ENCODE measurements around the gene ZSWIM9. TPM values are rescaled to one million over a fixed set of nuclear protein-coding genes. Genes with fewer than 3 reads are reported as not detected.
"Not testable (repeated sequence)": the region's sequence is repeated elsewhere in the genome, so short reads cannot be mapped to it uniquely, and the experiment has no call there.

Gene ZSWIM9
- total RNA-seq, 4 donors from 2014 or later, result 3.3 to 24.7 (median 5.2) TPM

DNA sequence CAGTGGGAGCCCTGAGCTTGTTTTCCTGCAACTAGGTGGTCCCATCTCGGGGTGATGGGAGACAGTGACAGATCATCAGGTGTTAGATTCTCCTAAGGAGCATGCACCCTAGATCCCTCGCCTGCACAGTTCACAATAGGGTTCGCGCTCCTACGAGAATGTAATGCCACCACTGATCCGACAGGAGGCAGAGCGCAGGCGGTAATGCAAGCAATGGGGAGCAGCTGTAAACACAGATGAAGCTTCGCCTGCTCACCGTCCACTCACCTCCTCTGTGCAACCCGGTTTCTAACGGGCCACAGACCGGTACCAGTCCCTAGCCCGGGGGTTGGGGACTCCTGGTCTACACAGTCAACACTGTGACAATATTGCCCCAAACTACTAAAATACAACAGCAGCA is 46.5 kb downstream of the ZSWIM9 start:
- TF ChIP-seq, protein P1, sequence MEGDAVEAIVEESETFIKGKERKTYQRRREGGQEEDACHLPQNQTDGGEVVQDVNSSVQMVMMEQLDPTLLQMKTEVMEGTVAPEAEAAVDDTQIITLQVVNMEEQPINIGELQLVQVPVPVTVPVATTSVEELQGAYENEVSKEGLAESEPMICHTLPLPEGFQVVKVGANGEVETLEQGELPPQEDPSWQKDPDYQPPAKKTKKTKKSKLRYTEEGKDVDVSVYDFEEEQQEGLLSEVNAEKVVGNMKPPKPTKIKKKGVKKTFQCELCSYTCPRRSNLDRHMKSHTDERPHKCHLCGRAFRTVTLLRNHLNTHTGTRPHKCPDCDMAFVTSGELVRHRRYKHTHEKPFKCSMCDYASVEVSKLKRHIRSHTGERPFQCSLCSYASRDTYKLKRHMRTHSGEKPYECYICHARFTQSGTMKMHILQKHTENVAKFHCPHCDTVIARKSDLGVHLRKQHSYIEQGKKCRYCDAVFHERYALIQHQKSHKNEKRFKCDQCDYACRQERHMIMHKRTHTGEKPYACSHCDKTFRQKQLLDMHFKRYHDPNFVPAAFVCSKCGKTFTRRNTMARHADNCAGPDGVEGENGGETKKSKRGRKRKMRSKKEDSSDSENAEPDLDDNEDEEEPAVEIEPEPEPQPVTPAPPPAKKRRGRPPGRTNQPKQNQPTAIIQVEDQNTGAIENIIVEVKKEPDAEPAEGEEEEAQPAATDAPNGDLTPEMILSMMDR (IDR thresholded peaks at IDR 0.05), result no peak
- no peak for TF ChIP-seq POLR2AphosphoS5 (IDR thresholded peaks at IDR 0.05)
- no peak for TF ChIP-seq POLR2A (IDR thresholded peaks at IDR 0.05)
- TF ChIP-seq EP300 (IDR thresholded peaks at IDR 0.05; ENCODE audit: low read depth), result no peak
- no peak overlapping the region for H3K27ac ChIP-seq
- H3K36me3 ChIP-seq, result peaks cover 0 to 5% (median 2%) of the 10 kb centered on the region in 4 donors
- no peaks in the 10 kb centered on the region for H3K4me1 ChIP-seq
- intact Hi-C loops (cut with DNase I; ENCODE audit: low total_unique reads) (no loop called here), in situ Hi-C loops (cut with MboI; ENCODE audit: low pct_ligation_motif_present in 1 of 4, low pct_unique_long_range_greater_than_20kb in 1 of 4, low sequenced_read_pairs in 3 of 4) (no loop called here)
- WGBS, 2 donors (ENCODE audit: low coverage in 1 of 2), result 83 to 100% methylated on average over 1 to 14 of the region's 14 CpGs
- no peak overlapping the region for H3K4me3 ChIP-seq
- no peaks in the 10 kb centered on the region for H3K9me3 ChIP-seq
- no peaks in the 10 kb centered on the region for H3K27me3 ChIP-seq
- DNase-seq, result no peak

DNA sequence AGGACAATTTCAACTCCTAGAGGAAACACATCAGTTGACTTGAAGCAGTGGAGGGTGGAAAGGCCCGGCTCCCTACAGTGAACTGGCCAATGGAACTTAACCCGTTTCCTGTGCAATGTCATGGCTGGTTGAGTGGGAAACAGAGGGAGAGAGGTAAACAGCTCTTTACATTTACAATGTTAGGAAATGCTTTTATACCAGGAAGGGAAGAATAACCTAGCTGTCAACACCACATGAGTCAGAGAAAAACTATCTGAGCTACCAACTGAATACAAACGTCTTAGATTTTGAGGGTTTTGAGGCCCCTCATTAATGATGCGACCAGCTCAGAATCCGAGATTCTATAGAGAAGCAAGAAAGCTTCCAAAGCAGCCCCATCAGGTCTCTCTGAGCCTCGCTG is 48.5 kb downstream of the ZSWIM9 start:
- H3K27ac ChIP-seq, result no peak overlapping the region
- no peak overlapping the region for H3K4me3 ChIP-seq

DNA sequence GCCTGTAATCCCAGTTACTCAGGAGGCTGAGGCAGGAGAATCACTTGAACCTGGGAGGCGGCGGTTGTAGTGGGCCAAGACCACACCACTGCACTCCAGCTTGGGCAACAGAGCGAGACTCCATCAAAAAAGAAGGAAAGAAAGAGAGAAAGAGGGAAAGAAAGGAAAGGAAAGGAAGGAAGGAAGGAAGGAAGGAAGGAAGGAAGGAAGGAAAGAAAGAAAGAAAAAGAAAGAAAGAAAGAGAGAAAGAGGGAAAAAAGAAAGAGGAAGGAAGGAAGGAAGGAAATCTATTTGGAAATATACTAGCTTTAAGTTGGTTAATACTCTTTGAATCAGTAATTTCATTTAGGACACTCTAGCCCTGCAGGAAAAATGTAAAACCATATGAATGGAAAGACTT is 50.3 kb downstream of the ZSWIM9 start:
- H3K27me3 ChIP-seq; H3K4me1 ChIP-seq; intact Hi-C loops (cut with DNase I; ENCODE audit: low total_unique reads); in situ Hi-C loops (cut with MboI; ENCODE audit: low pct_ligation_motif_present in 1 of 4, low pct_unique_long_range_greater_than_20kb in 1 of 4, low sequenced_read_pairs in 3 of 4); H3K27ac ChIP-seq; H3K4me3 ChIP-seq; DNase-seq; H3K9me3 ChIP-seq; H3K36me3 ChIP-seq: not testable (repeated sequence)
- 100% methylated on average over 3 of the region's 3 CpGs; no CpG with 5 or more reads in 1 of the 2 donors for WGBS, 2 donors (ENCODE audit: low coverage in 1 of 2)

More for the DNA sequence above, 48.5 kb downstream of the ZSWIM9 start:
- Histone ChIP-seq H3K27me3 (no peaks in the 10 kb centered on the region), H3K9me3 (no peaks in the 10 kb centered on the region), H3K36me3 (peaks cover 0 to 5% (median 2%) of the 10 kb centered on the region in 4 donors), H3K4me1 (no peaks in the 10 kb centered on the region)
- DNase-seq, result no peak
- intact Hi-C loops (cut with DNase I; ENCODE audit: low total_unique reads), result no loop called here
- 91 to 100% methylated on average over 2 to 6 of the region's 6 CpGs for WGBS, 2 donors (ENCODE audit: low coverage in 1 of 2)
- in situ Hi-C loops (cut with MboI; ENCODE audit: low pct_ligation_motif_present in 1 of 4, low pct_unique_long_range_greater_than_20kb in 1 of 4, low sequenced_read_pairs in 3 of 4), result no loop called here
- TF ChIP-seq, protein P1 (IDR thresholded peaks at IDR 0.05), result no peak
- TF ChIP-seq EP300 (IDR thresholded peaks at IDR 0.05; ENCODE audit: low read depth), result no peak
- no peak for TF ChIP-seq POLR2AphosphoS5 (IDR thresholded peaks at IDR 0.05)
- TF ChIP-seq POLR2A (IDR thresholded peaks at IDR 0.05), result no peak

DNA sequence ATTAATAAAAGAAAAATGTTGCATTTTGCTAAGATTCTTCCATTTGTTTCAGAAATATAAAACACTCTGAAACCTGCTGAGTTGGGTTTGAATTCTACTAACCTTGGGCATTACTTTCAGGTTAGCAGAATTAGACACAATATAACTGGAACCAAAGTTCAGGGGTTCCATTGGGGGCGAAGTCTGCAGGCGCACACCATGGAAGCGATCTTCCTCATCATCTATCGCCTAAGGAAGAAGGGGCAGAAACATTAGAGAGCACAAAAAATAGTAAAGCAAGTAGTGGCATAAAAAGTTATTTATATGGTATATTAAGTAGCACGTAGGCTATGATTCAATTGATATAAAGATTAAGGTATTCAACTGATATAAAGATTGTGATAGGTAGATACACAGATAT is 51.1 kb downstream of the ZSWIM9 start:
- 93 to 95% methylated on average over 4 to 5 of the region's 5 CpGs for WGBS, 2 donors (ENCODE audit: low coverage in 1 of 2)
- no peaks in the 10 kb centered on the region for H3K9me3 ChIP-seq
- in situ Hi-C loops (cut with MboI; ENCODE audit: low pct_ligation_motif_present in 1 of 4, low pct_unique_long_range_greater_than_20kb in 1 of 4, low sequenced_read_pairs in 3 of 4) (no loop called here), intact Hi-C loops (cut with DNase I; ENCODE audit: low total_unique reads) (no loop called here)
- DNase-seq, result no peak
- no peaks in the 10 kb centered on the region for H3K4me1 ChIP-seq
- H3K27ac ChIP-seq, result no peak overlapping the region
- TF ChIP-seq POLR2A (IDR thresholded peaks at IDR 0.05) (no peak), EP300 (IDR thresholded peaks at IDR 0.05; ENCODE audit: low read depth) (no peak), POLR2AphosphoS5 (IDR thresholded peaks at IDR 0.05) (no peak)
- TF ChIP-seq, protein P1 (IDR thresholded peaks at IDR 0.05), result no peak
- H3K27me3 ChIP-seq, result no peaks in the 10 kb centered on the region
- H3K4me3 ChIP-seq, result no peak overlapping the region
- H3K36me3 ChIP-seq, result peaks cover 0 to 5% (median 2%) of the 10 kb centered on the region in 4 donors

DNA sequence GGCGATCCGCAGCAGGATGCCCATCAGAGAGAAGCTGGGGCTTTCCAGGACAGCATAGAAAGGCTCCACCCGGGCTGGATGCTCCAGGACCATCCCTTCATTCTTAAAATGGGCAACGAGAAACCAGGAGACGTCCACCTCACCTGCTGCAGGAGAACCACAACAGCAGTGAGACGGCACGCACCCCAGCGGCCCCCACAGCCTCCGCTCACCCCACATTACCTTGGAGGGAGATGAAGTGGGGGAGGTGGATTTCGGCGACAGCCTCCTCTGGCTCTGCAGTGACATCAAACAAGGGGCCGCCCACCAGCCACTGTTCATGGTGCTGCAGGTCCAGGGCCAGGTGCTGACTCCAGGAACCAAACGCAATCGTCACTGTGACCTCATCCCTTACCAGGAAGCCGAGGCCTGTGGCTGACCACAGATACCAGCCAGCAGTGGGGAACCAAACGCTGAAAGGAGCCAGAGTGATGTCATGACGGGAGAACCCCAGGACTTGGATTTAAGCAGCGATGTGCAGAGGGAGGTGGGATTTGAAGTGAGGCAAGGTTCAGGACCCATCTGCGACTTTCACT is 60.2 kb downstream of the ZSWIM9 start:
- TF ChIP-seq POLR2A (IDR thresholded peaks at IDR 0.05) (no peak), POLR2AphosphoS5 (IDR thresholded peaks at IDR 0.05) (no peak), EP300 (IDR thresholded peaks at IDR 0.05; ENCODE audit: low read depth) (no peak)
- TF ChIP-seq, protein P1 (IDR thresholded peaks at IDR 0.05), result no peak
- WGBS, 2 donors (ENCODE audit: low coverage in 1 of 2), result 87 to 92% methylated on average over 5 to 18 of the region's 19 CpGs
- Histone ChIP-seq H3K9me3 (no peaks in the 10 kb centered on the region), H3K27me3 (no peaks in the 10 kb centered on the region), H3K36me3 (peaks cover 0 to 4% (median 0%) of the 10 kb centered on the region in 4 donors), H3K27ac (no peak overlapping the region), H3K4me3 (no peak overlapping the region), H3K4me1 (no peaks in the 10 kb centered on the region)
- no peak for DNase-seq
- in situ Hi-C loops (cut with MboI; ENCODE audit: low pct_ligation_motif_present in 1 of 4, low pct_unique_long_range_greater_than_20kb in 1 of 4, low sequenced_read_pairs in 3 of 4), result no loop called here
- intact Hi-C loops (cut with DNase I; ENCODE audit: low total_unique reads), result no loop called here

Data from transverse colon (tissue), 4 donors.